Stomach (tissue), 9 donors: ENCODE results near the gene TSC22D4. TPM values are rescaled to one million over a fixed set of nuclear protein-coding genes. Genes with fewer than 3 reads are reported as not detected.

Experiments used
- DNase-seq, 2 donors: peaks; one replicate each; pipeline versions ENCODE4 v3.0.0 to v3.0.0-alpha.2; 2013 to 2019
- H3K27ac ChIP-seq, 5 donors: fragments of 200-600 bp in 4 of 5; sonication (generic) in 4 of 5; one replicate each; pipeline ENCODE4 v1.5.1; 2013 to 2019; ENCODE audit warnings: mild to moderate bottlenecking in 1 of 5, moderate library complexity in 1 of 5
- H3K27me3 ChIP-seq, 3 donors: fragments of 200-600 bp; sonication (generic); one replicate each; pipeline ENCODE4 v1.5.1; 2017 to 2019; ENCODE audit warnings: mixed run types in 1 of 3
- H3K36me3 ChIP-seq, 4 donors: fragments of 200-600 bp; sonication (generic); 1 replicate in 3 of 4; 2 replicates in 1 of 4; pipeline ENCODE4 v1.5.1; 2016 to 2019
- H3K4me1 ChIP-seq, 4 donors: fragments of 200-600 bp; sonication (generic); one replicate each; pipeline ENCODE4 v1.5.1; 2016 to 2019
- H3K4me3 ChIP-seq, 4 donors: fragments of 200-600 bp; sonication (generic) in 3 of 4; one replicate each; pipeline ENCODE4 v1.5.1; 2016 to 2019; ENCODE audit warnings: mild to moderate bottlenecking in 1 of 4
- H3K9me3 ChIP-seq, 4 donors: fragments of 200-600 bp; sonication (generic); one replicate each; pipeline ENCODE4 v1.5.1; 2016 to 2019
- EP300 ChIP-seq: sonication (generic); formaldehyde crosslinking; IDR thresholded peaks from one replicate; pipeline ENCODE4 v1.6.1; 2017; ENCODE audit warnings: antibody characterized with exemption
- POLR2A ChIP-seq, 4 donors: fragments of 450-650 bp; IDR thresholded peaks; one replicate each; pipeline ENCODE4 v1.6.1; 2016; ENCODE audit warnings: antibody characterized with exemption in 4 of 4, control low read depth in 2 of 4, mild to moderate bottlenecking in 1 of 4, moderate library complexity in 1 of 4
- POLR2AphosphoS5 ChIP-seq, 3 donors: sonication (generic); formaldehyde crosslinking; IDR thresholded peaks; one replicate each; pipeline ENCODE4 v1.6.1; 2016; ENCODE audit warnings: antibody characterized with exemption in 3 of 3
- WGBS, 5 donors: extraction: QIAGEN DNeasy Blood & Tissue Kit in 3 of 5; methylation state at CpG; one replicate each; pipeline versions ENCODE4 v1.1.5 to v1.1.7; 2013 to 2018; 5-methylcytosine and 5-hydroxymethylcytosine counted together
- intact Hi-C: fragments of 100-400 bp; cut with DNase I; formaldehyde crosslinking; loops from one replicate; pipeline ENCODE4 v1.15.1; 2023; ENCODE audit warnings: low total_unique reads
- polyA plus RNA-seq, 3 donors: library from polyadenylated mRNA; stranded (reverse); fragments of 200-250 nt; gene quantifications; one replicate each; pipeline ENCODE4 v1.2.3, GENCODE V29; 2013
- total RNA-seq, 5 donors: library from RNA; depleted of rRNA; stranded (reverse); fragments of >200 nt; gene quantifications; one replicate each; pipeline versions ENCODE4 v1.1.0 to v1.2.3, GENCODE V29; 2014 to 2016
- TF ChIP-seq, protein P1 (sequence below), 7 experiments: fragments of 450-650 bp in 4 of 7; fragments of 200-600 bp in 3 of 7; sonication (generic) in 3 of 7; IDR thresholded peaks; one replicate each; pipeline ENCODE4 v1.5.1; 2016 to 2019; ENCODE audit warnings: antibody characterized with exemption in 7 of 7, control low read depth in 2 of 7, mild to moderate bottlenecking in 1 of 7
- donor health status: healthy with polysubstance abuse.
- donor health status: Bipolar disorder and iron deficiency.
- donor health status: healthy.

The TSC22D4 gene
- total and polyA plus RNA-seq, 8 donors = 9.4 to 120 (median 31.5) TPM

GRCh38 chr7:100433276-100433591 lies 45.8 kb downstream of the TSC22D4 start:
- peak in 1 of 2 donors; percentile 5 for DNase-seq
- peaks cover 12 to 43% (median 32%) of the 10 kb centered on the region in 4 donors for H3K36me3 ChIP-seq
- peak overlapping the region in 3 of 5 donors; percentile 8 to 100 (median 24) for H3K27ac ChIP-seq
- H3K4me3 ChIP-seq = no peak overlapping the region
- H3K4me1 ChIP-seq = peaks cover 36 to 62% (median 59%) of the 10 kb centered on the region in 4 donors
- intact Hi-C loops = no loop called here
- no peaks in the 10 kb centered on the region for H3K9me3 ChIP-seq
- no peaks in the 10 kb centered on the region for H3K27me3 ChIP-seq
- no peak for TF ChIP-seq EP300
- no peak for TF ChIP-seq POLR2AphosphoS5 (IDR thresholded peaks at IDR 0.05)
- no peak for TF ChIP-seq POLR2A (IDR thresholded peaks at IDR 0.05)
- TF ChIP-seq, protein P1, sequence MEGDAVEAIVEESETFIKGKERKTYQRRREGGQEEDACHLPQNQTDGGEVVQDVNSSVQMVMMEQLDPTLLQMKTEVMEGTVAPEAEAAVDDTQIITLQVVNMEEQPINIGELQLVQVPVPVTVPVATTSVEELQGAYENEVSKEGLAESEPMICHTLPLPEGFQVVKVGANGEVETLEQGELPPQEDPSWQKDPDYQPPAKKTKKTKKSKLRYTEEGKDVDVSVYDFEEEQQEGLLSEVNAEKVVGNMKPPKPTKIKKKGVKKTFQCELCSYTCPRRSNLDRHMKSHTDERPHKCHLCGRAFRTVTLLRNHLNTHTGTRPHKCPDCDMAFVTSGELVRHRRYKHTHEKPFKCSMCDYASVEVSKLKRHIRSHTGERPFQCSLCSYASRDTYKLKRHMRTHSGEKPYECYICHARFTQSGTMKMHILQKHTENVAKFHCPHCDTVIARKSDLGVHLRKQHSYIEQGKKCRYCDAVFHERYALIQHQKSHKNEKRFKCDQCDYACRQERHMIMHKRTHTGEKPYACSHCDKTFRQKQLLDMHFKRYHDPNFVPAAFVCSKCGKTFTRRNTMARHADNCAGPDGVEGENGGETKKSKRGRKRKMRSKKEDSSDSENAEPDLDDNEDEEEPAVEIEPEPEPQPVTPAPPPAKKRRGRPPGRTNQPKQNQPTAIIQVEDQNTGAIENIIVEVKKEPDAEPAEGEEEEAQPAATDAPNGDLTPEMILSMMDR (IDR thresholded peaks at IDR 0.05) = no peak
- 63 to 76% (median 71%) methylated on average over 3 to 4 of the region's 4 CpGs for WGBS, 5 donors

GRCh38 chr7:100432621-100433275 lies 46.3 kb downstream of the TSC22D4 start:
- intact Hi-C loops = no loop called here
- H3K27me3 ChIP-seq = no peaks in the 10 kb centered on the region
- TF ChIP-seq POLR2A (IDR thresholded peaks at IDR 0.05) (no peak), POLR2AphosphoS5 (IDR thresholded peaks at IDR 0.05) (no peak), EP300 (no peak)
- TF ChIP-seq, protein P1 (IDR thresholded peaks at IDR 0.05) = no peak
- H3K4me1 ChIP-seq = peaks cover 38 to 65% (median 63%) of the 10 kb centered on the region in 4 donors
- DNase-seq = peak in 1 of 2 donors; percentile 7
- 87 to 90% (median 87%) methylated on average over 20 to 21 of the region's 21 CpGs for WGBS, 5 donors
- peaks cover 12 to 43% (median 32%) of the 10 kb centered on the region in 4 donors for H3K36me3 ChIP-seq
- H3K9me3 ChIP-seq = no peaks in the 10 kb centered on the region
- H3K27ac ChIP-seq = peak overlapping the region in 3 of 5 donors; percentile 8 to 100 (median 61)
- peak overlapping the region in 1 of 4 donors; percentile 90 for H3K4me3 ChIP-seq

- H3K27ac ChIP-seq = peak overlapping the region in 4 of 5 donors; percentile 8 to 100 (median 39)
- intact Hi-C loops = no loop called here
- H3K36me3 ChIP-seq = peaks cover 12 to 43% (median 32%) of the 10 kb centered on the region in 4 donors
- peak overlapping the region in 1 of 4 donors; percentile 90 for H3K4me3 ChIP-seq
- no peaks in the 10 kb centered on the region for H3K9me3 ChIP-seq
- TF ChIP-seq EP300 = no peak
- no peak for TF ChIP-seq POLR2A (IDR thresholded peaks at IDR 0.05)
- TF ChIP-seq, protein P1 (IDR thresholded peaks at IDR 0.05) = no peak
- no peak for TF ChIP-seq POLR2AphosphoS5 (IDR thresholded peaks at IDR 0.05)
- H3K4me1 ChIP-seq = peaks cover 40 to 68% (median 66%) of the 10 kb centered on the region in 4 donors
- DNase-seq = peak in 1 of 2 donors; percentile 9
- WGBS, 5 donors = 43 to 75% (median 45%) methylated on average over 4 of the region's 4 CpGs
- H3K27me3 ChIP-seq = no peaks in the 10 kb centered on the region
Observed at GRCh38 chr7:100432053-100432452, 47.0 kb downstream of the TSC22D4 start.

- Histone ChIP-seq H3K27me3 (no peaks in the 10 kb centered on the region), H3K27ac (peak overlapping the region in 4 of 5 donors; percentile 99 to 100 (median 100)), H3K4me1 (peaks cover 40 to 65% (median 61%) of the 10 kb centered on the region in 4 donors), H3K36me3 (peaks cover 12 to 43% (median 32%) of the 10 kb centered on the region in 4 donors), H3K4me3 (peak overlapping the region in 3 of 4 donors; percentile 76 to 90 (median 80)), H3K9me3 (no peaks in the 10 kb centered on the region)
- 84 to 90% (median 87%) methylated on average over 23 of the region's 23 CpGs for WGBS, 5 donors
- TF ChIP-seq POLR2AphosphoS5 (IDR thresholded peaks at IDR 0.05) (no peak), EP300 (no peak), POLR2A (IDR thresholded peaks at IDR 0.05) (no peak)
- TF ChIP-seq, protein P1 (IDR thresholded peaks at IDR 0.05) = no peak
- DNase-seq = peak in 1 of 2 donors; percentile 24
- intact Hi-C loops = no loop called here
Observed at GRCh38 chr7:100431286-100431735, 47.7 kb downstream of the TSC22D4 start.
